ENCODE results near the gene NR3C2.
A peak's percentile ranks its signal among the peaks of the same experiment; 100 is the strongest.

Gene NR3C2

DNA sequence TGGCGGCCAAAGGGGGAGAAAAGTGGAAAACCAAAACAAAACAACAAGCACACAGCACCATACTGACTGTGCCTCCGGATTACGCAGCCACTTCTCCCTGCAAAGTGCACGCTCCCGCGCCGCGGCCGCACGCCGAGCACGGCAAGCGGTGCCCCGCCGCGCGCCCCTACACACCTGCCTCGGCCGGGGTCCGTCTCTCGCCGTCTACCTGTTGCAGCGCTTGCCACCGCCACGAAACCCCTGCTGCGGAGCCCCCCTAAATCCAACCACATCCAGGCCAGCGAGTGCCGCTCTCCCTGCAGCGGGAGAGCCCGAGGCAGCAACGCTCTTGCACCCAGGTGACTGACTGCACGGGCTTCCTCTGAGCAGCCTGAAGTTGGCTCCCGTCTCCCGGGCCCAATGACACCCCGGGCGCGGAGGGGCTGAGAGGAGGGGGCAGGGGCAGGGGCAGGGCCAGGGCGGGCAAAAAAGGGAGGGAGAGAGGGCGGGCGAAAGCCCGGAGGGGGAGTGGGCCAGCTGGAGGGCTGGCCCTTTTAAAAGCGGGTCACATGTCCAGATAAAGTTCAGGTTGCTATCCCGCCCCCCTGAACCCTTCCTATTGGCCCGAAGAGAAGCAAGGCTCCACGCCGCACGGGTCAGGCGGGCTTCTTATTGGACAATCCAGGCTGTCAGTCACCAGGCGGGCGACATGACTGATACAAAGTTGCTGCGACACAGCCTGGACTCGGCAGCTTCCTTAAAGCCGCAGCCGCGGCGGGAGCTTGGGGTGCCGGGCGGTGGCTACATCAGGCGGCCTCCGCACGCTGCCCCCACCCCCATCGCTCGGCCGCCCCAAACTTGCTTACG is at the start of gene NR3C2:
Gene NR3C2, minus strand, starts transcription at position 429 of the 846 bp plus-strand sequence.
- DNase-seq (ENCODE audit: low spot score) (peak; percentile 77), FAIRE-seq (no peak)

GRCh38 chr4:148487181-148487580 is 45.0 kb upstream of the NR3C2 start:
- DNase-seq (ENCODE audit: low spot score): no peak
- no peak for FAIRE-seq

GRCh38 chr4:148481636-148482035 is 39.4 kb upstream of the NR3C2 start:
- no peak for FAIRE-seq
- no peak for DNase-seq (ENCODE audit: low spot score)

GRCh38 chr4:148477276-148477675 is 35.1 kb upstream of the NR3C2 start:
- no peak for DNase-seq (ENCODE audit: low spot score)
- FAIRE-seq: no peak

- FAIRE-seq (no peak), DNase-seq (ENCODE audit: low spot score) (no peak)
Observed at GRCh38 chr4:148469938-148470337, 27.7 kb upstream of the NR3C2 start.

GRCh38 chr4:148454835-148455234 is 12.6 kb upstream of the NR3C2 start:
- no peak for FAIRE-seq
- no peak for DNase-seq (ENCODE audit: low spot score)

GRCh38 chr4:148453833-148454232 is 11.6 kb upstream of the NR3C2 start:
- no peak for FAIRE-seq
- no peak for DNase-seq (ENCODE audit: low spot score)

- FAIRE-seq (no peak), DNase-seq (ENCODE audit: low spot score) (peak; percentile 6)
Observed at GRCh38 chr4:148452970-148453369, 10.8 kb upstream of the NR3C2 start.

GRCh38 chr4:148449921-148450320 is 7.7 kb upstream of the NR3C2 start:
- FAIRE-seq (no peak), DNase-seq (ENCODE audit: low spot score) (no peak)

DNA sequence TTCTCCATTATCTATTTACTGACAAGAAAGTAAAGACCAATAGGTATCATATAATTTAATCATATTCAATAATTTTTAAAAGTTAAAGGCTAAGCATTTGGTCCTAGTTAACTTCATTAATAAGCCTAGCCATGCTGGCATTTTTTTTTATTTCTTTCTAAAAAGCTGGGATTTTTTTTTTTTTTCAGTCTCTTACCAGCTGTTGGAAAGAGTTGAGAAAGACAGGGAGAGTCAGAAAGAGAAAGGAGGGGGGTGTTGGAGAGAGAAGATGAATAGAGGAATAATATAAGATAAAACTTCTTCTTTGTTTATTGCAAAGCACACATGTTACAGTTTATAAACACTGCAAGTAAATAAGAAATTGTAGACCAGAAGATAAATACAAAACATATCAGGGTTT is 5.9 kb upstream of the NR3C2 start:
- DNase-seq (ENCODE audit: low spot score) (no peak), FAIRE-seq (no peak)

DNA sequence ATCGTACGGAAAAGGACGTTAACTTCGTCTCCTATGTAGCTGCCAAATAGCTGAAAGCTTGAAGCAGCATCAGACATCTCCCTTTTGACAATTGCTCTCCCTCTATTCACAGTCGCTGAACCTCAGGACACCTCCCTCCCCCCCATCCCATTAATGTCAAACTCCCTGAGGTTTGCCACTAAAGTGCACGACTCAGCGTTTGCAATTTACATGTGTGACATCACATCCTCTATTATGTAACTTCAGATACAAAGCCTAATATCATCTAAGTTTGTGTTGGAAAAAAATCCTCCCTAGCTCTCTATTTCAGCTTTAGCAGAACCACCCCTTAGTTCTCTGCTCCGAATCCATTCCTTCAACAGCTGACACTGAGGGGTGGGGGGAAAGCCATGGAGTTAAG is 5.5 kb upstream of the NR3C2 start:
- FAIRE-seq: no peak
- DNase-seq (ENCODE audit: low spot score): no peak

GRCh38 chr4:148445860-148446330 is 3.7 kb upstream of the NR3C2 start:
- no peak for DNase-seq (ENCODE audit: low spot score)
- FAIRE-seq: no peak

DNA sequence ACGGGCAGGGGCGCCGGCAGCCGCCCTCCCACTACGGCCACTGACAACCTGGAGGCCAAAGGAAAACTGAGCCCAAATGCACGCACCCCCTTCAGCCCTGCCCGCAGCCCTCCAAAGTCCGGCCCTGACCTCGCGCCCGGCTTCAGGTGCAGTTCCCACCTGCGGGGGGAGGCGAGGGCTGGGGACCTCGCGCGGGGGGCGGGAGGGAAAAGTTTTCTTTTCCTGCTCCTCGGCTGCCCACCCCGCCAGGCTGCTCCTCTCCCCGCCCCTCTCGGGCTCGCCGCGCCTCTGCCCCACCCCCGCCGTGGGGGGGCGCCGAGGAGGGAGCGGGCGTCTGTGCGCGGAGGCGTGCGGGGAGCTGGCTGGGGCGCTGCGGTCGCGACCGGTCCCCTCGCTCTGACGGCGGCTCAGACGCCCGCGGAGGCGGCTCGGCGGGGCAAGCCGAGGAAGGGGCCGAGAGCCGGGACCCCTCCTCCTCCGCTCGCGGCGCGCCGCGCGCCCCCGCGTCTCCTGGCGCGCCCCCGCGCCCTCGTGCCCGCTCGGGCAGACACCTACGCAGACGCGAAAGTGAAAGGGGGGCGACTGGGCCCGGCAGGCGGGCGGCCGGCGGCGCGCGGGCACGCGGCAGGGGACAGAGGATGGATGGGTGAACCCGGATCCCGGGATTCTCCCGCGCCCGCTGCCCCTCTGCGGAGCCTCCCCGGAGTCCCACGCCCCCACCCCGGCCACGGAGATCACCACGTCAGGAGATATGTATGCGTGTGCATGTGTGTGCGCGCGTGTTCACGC is 3.1 kb upstream of the NR3C2 start:
- no peak for FAIRE-seq

DNA sequence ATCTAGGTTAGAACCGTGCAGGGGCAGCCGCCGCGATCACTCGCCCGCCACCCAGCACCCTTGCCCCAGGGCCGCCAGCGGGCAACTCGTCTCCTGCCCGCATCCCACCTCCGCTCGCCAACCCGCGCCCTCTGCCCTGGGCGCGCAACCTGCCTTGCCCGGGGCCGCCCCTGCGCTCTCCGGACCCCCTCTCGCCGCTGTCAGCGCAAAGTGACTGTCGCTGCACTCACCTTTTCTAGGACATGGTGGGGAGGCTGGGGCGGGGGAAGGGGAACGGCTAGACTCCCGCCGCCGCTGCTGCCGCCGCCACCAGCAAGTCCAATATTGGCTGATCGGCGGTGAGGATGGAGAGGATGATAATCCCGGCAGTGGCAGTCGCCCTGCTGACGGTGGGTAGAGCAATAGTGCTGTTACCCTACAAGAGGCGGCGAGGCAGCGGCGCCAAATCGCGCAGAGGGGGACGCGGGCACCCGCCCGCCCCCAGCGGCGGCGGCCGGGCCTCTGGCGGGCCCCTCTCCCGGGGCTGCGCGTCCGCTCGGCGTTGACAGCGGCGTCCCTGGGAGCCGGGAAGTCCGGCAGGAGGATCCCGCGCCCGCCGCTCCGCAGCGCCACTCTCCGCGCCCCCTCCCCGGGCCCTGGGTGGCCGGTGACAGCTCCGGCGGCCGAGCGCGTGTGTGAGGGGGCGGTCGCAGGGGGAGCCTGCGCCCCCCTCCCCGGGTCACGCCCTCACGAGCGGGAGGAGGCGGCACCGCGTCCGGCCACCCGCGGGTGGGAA is 2.3 kb upstream of the NR3C2 start:
- no peak for DNase-seq (ENCODE audit: low spot score)

More for the DNA sequence above, 3.1 kb upstream of the NR3C2 start:
- DNase-seq (ENCODE audit: low spot score): no peak

DNA sequence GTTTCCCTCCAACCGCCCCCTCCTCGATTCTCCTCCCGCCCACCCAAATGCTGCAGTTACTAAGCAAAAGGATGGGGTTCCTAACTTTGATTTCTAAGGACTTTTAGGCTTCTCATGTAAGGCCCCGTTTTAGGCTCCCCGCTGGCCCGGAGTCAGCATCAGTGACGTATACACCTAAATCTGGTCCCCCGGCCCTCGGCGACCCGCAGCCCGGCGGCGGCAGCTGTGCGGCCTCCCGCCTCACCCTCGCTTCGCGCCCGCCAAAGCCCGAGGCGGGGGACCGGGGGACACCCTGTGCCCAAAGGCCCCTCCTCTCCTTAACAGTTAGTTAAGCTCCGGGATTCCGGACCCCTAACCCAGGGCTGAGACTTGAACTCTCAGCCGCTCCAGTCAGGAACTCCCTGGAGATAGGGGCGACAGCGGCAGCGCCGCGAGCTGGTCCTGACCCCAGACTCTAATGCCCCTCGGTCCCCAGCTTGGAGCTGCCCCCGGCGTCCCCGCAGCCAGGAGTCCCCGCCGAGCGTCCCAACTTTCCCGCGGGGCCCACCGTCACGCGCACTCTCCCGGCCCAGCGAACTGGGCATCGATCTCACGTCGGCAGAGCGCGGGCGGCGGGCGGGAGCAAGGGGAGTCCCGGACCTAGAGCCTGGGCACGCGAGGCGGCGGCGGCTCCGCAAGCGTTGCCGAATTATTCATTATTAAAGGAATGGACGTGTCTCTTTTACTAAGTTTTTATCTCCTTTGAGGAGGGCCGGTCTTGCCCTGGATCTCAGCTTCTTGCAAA is 1.5 kb upstream of the NR3C2 start:
- DNase-seq (ENCODE audit: low spot score): no peak
- FAIRE-seq: no peak

More for the DNA sequence above, 2.3 kb upstream of the NR3C2 start:
- FAIRE-seq: no peak

- DNase-seq (ENCODE audit: low spot score): no peak
- no peak for FAIRE-seq
Observed at GRCh38 chr4:148442832-148443511, 758 bp upstream of the NR3C2 start.

GRCh38 chr4:148441624-148441985 is 609 bp downstream of the NR3C2 start:
- FAIRE-seq (no peak), DNase-seq (ENCODE audit: low spot score) (no peak)

DNA sequence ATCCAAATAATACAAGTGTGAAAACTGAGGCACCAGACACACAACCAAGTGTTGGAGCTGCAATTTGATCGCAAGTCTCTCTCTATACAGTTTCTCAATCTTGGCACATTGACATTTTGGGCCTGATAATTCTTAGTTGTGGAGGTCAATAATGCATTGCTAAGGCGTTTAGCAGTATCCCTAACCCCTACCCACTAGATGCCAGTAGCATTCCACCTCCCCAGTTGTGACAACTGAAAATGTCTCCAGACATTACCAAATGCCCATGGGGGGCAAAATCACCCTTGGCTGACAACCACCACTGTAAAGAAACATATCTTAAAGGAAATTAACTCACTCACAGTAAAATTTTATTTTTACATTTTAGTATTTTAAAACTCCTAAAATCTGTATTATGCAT is 4.2 kb downstream of the NR3C2 start:
- FAIRE-seq: no peak
- DNase-seq (ENCODE audit: low spot score): no peak

DNA sequence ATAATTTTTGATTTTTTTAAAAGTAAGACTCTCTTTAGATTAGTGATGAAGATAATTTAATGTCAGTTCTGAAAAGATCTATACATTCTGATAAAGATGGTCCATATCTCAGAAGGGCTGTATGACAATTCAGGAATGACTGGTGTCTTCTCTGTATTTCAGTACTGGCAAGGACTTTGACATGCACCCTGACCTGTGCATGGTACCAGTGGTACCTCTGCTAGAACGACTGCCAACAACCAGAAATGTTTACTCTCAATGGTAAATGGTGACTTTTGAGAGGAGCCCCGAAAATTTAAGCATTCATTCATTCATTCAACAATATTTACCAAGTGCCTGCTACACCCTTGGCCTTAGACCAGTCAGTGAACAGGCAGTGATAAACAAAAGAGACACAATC is 4.8 kb downstream of the NR3C2 start:
- no peak for DNase-seq (ENCODE audit: low spot score)
- no peak for FAIRE-seq

- no peak for FAIRE-seq
- no peak for DNase-seq (ENCODE audit: low spot score)
Observed at GRCh38 chr4:148436512-148436911, 5.7 kb downstream of the NR3C2 start.

Measured in RCC 7860 (cell line).